Upper lobe of left lung (tissue), 6 donors: Measurements from ENCODE around the gene PRICKLE2. TPM values are rescaled to one million over a fixed set of nuclear protein-coding genes. Genes with fewer than 3 reads are reported as not detected.

Source experiments
- ATAC-seq, 2 donors: fragments of 200-7000 bp; cut with Tn5 transposase; one replicate each; pipeline ENCODE4 v1.9.1; 2022; ENCODE audit warnings: mild to moderate bottlenecking in 2 of 2, moderate library complexity in 2 of 2; ENCODE audit not compliant: low FRiP score in 2 of 2
- DNase-seq, 2 donors: peaks; one replicate each; pipeline ENCODE4 v3.0.0-alpha.2; 2019 to 2020
- H3K27ac ChIP-seq, 4 donors: fragments of 200-600 bp; sonication (generic); one replicate each; pipeline ENCODE4 v1.5.1; 2016 to 2019
- H3K27me3 ChIP-seq, 4 donors: fragments of 200-600 bp; sonication (generic); one replicate each; pipeline ENCODE4 v1.5.1; 2017 to 2019
- H3K36me3 ChIP-seq, 4 donors: fragments of 200-600 bp; sonication (generic); one replicate each; pipeline ENCODE4 v1.5.1; 2016 to 2019
- H3K4me1 ChIP-seq, 4 donors: fragments of 200-600 bp; sonication (generic); one replicate each; pipeline ENCODE4 v1.5.1; 2018 to 2019
- H3K4me3 ChIP-seq, 4 donors: fragments of 200-600 bp; sonication (generic); one replicate each; pipeline ENCODE4 v1.5.1; 2017 to 2019; ENCODE audit warnings: mild to moderate bottlenecking in 2 of 4, moderate library complexity in 1 of 4
- H3K9me3 ChIP-seq, 4 donors: fragments of 200-600 bp; sonication (generic); one replicate each; pipeline ENCODE4 v1.5.1; 2018 to 2019
- CTCF ChIP-seq, 6 experiments: fragments of 450-650 bp in 4 of 6; fragments of 200-600 bp in 2 of 6; sonication (generic) in 2 of 6; IDR thresholded peaks; one replicate each; pipeline ENCODE4 v1.5.1; 2016 to 2019; ENCODE audit warnings: antibody characterized with exemption in 6 of 6
- EP300 ChIP-seq, 4 donors: sonication (generic); formaldehyde crosslinking; IDR thresholded peaks; one replicate each; pipeline ENCODE4 v1.5.1; 2017; ENCODE audit warnings: antibody characterized with exemption in 4 of 4, control low read depth in 2 of 4
- POLR2A ChIP-seq, 4 donors: fragments of 450-650 bp; IDR thresholded peaks; one replicate each; pipeline ENCODE4 v1.5.1; 2016 to 2017; ENCODE audit warnings: antibody characterized with exemption in 4 of 4, mild to moderate bottlenecking in 2 of 4
- POLR2AphosphoS5 ChIP-seq, 2 donors: sonication (generic); formaldehyde crosslinking; IDR thresholded peaks; one replicate each; pipeline ENCODE4 v1.5.1; 2017; ENCODE audit warnings: antibody characterized with exemption in 2 of 2
- WGBS, 2 donors: methylation state at CpG; one replicate each; pipeline ENCODE4 v1.1.5; 2017 to 2018; 5-methylcytosine and 5-hydroxymethylcytosine counted together
- total RNA-seq, 6 donors: library from RNA; depleted of rRNA in 4 of 6; stranded (reverse); fragments of >200 nt in 4 of 6; gene quantifications; one replicate each; pipeline versions ENCODE4 v1.1.0 to v1.2.1, GENCODE V29; 2016 to 2021
- donor health status: DM: no; HTN: no; CAD: no; lungs with moderate emphysema.
- donor health status: DM: no; HTN: yes; CAD: no; lungs with severe emphysema.

PRICKLE2 gene
- total RNA-seq, 6 donors from 2014 or later, result 28.3 to 68.9 (median 36.3) TPM

GRCh38 chr3:64184621-64185020 lies 40.6 kb downstream of the PRICKLE2 start:
- no peaks in the 10 kb centered on the region for H3K9me3 ChIP-seq
- 69 to 78% methylated on average over 3 of the region's 3 CpGs for WGBS, 2 donors
- TF ChIP-seq POLR2A (IDR thresholded peaks at IDR 0.05) (no peak), POLR2AphosphoS5 (IDR thresholded peaks at IDR 0.05) (no peak), EP300 (IDR thresholded peaks at IDR 0.05) (no peak), CTCF (IDR thresholded peaks at IDR 0.05) (no peak)

GRCh38 chr3:64179860-64180259 lies 45.4 kb downstream of the PRICKLE2 start:
- H3K9me3 ChIP-seq, result no peaks in the 10 kb centered on the region
- ATAC-seq (no peak), DNase-seq (no peak)
- 92 to 100% methylated on average over 1 of the region's 1 CpG for WGBS, 2 donors
- no peaks in the 10 kb centered on the region for H3K27me3 ChIP-seq
- H3K27ac ChIP-seq, result no peak overlapping the region
- no peak for TF ChIP-seq POLR2AphosphoS5 (IDR thresholded peaks at IDR 0.05)
- TF ChIP-seq CTCF (IDR thresholded peaks at IDR 0.05), result no peak
- TF ChIP-seq EP300 (IDR thresholded peaks at IDR 0.05), result no peak
- TF ChIP-seq POLR2A (IDR thresholded peaks at IDR 0.05), result no peak
- H3K4me3 ChIP-seq, result no peak overlapping the region
- H3K4me1 ChIP-seq, result peaks cover 0 to 3% (median 0%) of the 10 kb centered on the region in 4 donors
- peaks cover 0 to 3% (median 0%) of the 10 kb centered on the region in 4 donors for H3K36me3 ChIP-seq

More at GRCh38 chr3:64184621-64185020, 40.6 kb downstream of the PRICKLE2 start:
- DNase-seq (no peak), ATAC-seq (no peak)
- H3K36me3 ChIP-seq, result peaks cover 0 to 3% (median 0%) of the 10 kb centered on the region in 4 donors
- H3K4me1 ChIP-seq, result peaks cover 19 to 42% (median 30%) of the 10 kb centered on the region in 4 donors
- no peak overlapping the region for H3K4me3 ChIP-seq
- no peaks in the 10 kb centered on the region for H3K27me3 ChIP-seq
- peak overlapping the region in 1 of 4 donors; percentile 28 for H3K27ac ChIP-seq

GRCh38 chr3:64179249-64179648 lies 46.0 kb downstream of the PRICKLE2 start:
- peaks cover 0 to under 1% (median 0%) of the 10 kb centered on the region in 4 donors for H3K4me1 ChIP-seq
- H3K9me3 ChIP-seq, result no peaks in the 10 kb centered on the region
- DNase-seq (no peak), ATAC-seq (no peak)
- H3K36me3 ChIP-seq, result peaks cover 0 to 3% (median 0%) of the 10 kb centered on the region in 4 donors
- peak overlapping the region in 1 of 4 donors; percentile 23 for H3K27ac ChIP-seq
- TF ChIP-seq EP300 (IDR thresholded peaks at IDR 0.05) (no peak), POLR2A (IDR thresholded peaks at IDR 0.05) (no peak), POLR2AphosphoS5 (IDR thresholded peaks at IDR 0.05) (no peak), CTCF (IDR thresholded peaks at IDR 0.05) (no peak)
- 88 to 95% methylated on average over 4 of the region's 4 CpGs for WGBS, 2 donors
- H3K4me3 ChIP-seq, result no peak overlapping the region
- no peaks in the 10 kb centered on the region for H3K27me3 ChIP-seq

GRCh38 chr3:64178419-64178818 lies 46.8 kb downstream of the PRICKLE2 start:
- WGBS, 2 donors, result 79 to 84% methylated on average over 2 of the region's 2 CpGs
- ATAC-seq, result no peak
- Histone ChIP-seq H3K4me1 (no peaks in the 10 kb centered on the region), H3K9me3 (no peaks in the 10 kb centered on the region), H3K27me3 (no peaks in the 10 kb centered on the region), H3K27ac (peak overlapping the region in 1 of 4 donors; percentile 23), H3K4me3 (no peak overlapping the region), H3K36me3 (peaks cover 0 to 3% (median 0%) of the 10 kb centered on the region in 4 donors)
- DNase-seq, result no peak
- TF ChIP-seq POLR2A (IDR thresholded peaks at IDR 0.05), result no peak
- TF ChIP-seq POLR2AphosphoS5 (IDR thresholded peaks at IDR 0.05), result no peak

- Histone ChIP-seq H3K27me3 (no peaks in the 10 kb centered on the region), H3K36me3 (peaks cover 0 to 3% (median 0%) of the 10 kb centered on the region in 4 donors), H3K9me3 (no peaks in the 10 kb centered on the region), H3K27ac (no peak overlapping the region), H3K4me3 (no peak overlapping the region), H3K4me1 (no peaks in the 10 kb centered on the region)
- WGBS, 2 donors, result 89 to 92% methylated on average over 4 of the region's 4 CpGs
- TF ChIP-seq POLR2AphosphoS5 (IDR thresholded peaks at IDR 0.05), result no peak
- no peak for TF ChIP-seq CTCF (IDR thresholded peaks at IDR 0.05)
- no peak for TF ChIP-seq EP300 (IDR thresholded peaks at IDR 0.05)
- no peak for TF ChIP-seq POLR2A (IDR thresholded peaks at IDR 0.05)
- ATAC-seq (no peak), DNase-seq (no peak)
Observed at GRCh38 chr3:64176461-64176996, 48.7 kb downstream of the PRICKLE2 start.
